ENCODE data around the gene PKDCC.

PKDCC gene

GRCh38 chr2:42086500-42086953 is 38.7 kb downstream of the PKDCC start:
- Histone ChIP-seq H3K9me3 (replicated peaks in 1 of 2; ENCODE audit: control insufficient read depth in 2 of 2, insufficient read depth in 1 of 2, low read depth in 1 of 2, low read length in 2 of 2) (no peaks in the 10 kb centered on the region), H2BK12ac (ENCODE audit: low read length) (no peak overlapping the region), H2BK15ac (ENCODE audit: low read length) (peak overlapping the region; percentile 64), H3K4me1 (ENCODE audit: control insufficient read depth in 2 of 2, insufficient read depth in 1 of 2, low read depth in 1 of 2, low read length in 2 of 2) (no peaks in the 10 kb centered on the region), H3K36me3 (replicated peaks in 1 of 2; ENCODE audit: control insufficient read depth in 2 of 2, insufficient read depth in 2 of 2, low read length in 2 of 2) (no peaks in the 10 kb centered on the region), H3K4ac (ENCODE audit: low read length) (no peak overlapping the region), H3K9ac (ENCODE audit: low read depth, low read length, poor library complexity) (no peak overlapping the region), H3K23ac (ENCODE audit: low read depth, low read length, poor library complexity) (no peak overlapping the region), H4K91ac (ENCODE audit: low read depth, low read length, poor library complexity) (no peak overlapping the region), H3K27ac (replicated peaks; ENCODE audit: low read length) (no peak overlapping the region), H2BK120ac (ENCODE audit: low read depth, low read length) (no peak overlapping the region), H3K79me1 (ENCODE audit: low read depth, low read length) (no peaks in the 10 kb centered on the region), H3K4me2 (ENCODE audit: insufficient read depth, low read length, poor library complexity, severe bottlenecking) (no peak overlapping the region), H3K18ac (ENCODE audit: low read length) (peak overlapping the region; percentile 20), H3K14ac (ENCODE audit: low read length) (no peak overlapping the region), H2AFZ (ENCODE audit: low read length) (peak overlapping the region; percentile 72), H2BK5ac (ENCODE audit: low read length) (no peak overlapping the region), H3K4me3 (ENCODE audit: low read length in 2 of 2) (no peak overlapping the region), H4K8ac (ENCODE audit: low read depth, low read length) (no peak overlapping the region), H3K27me3 (ENCODE audit: control insufficient read depth in 3 of 3, insufficient read depth in 3 of 3, low read depth in 1 of 3, low read length in 3 of 3) (no peaks in the 10 kb centered on the region), H2AK5ac (ENCODE audit: low read depth, low read length) (peak overlapping the region; percentile 40)
- DNase-seq (ENCODE audit: low spot score) = peak; percentile 75
- no CpG with 5 or more reads among the region's 6 CpGs for WGBS, 2 donors (ENCODE audit: extremely low coverage in 2 of 2, insufficient read length in 2 of 2, insufficient replicate concordance in 1 of 2)

- no peak overlapping the region for H3K4ac ChIP-seq (ENCODE audit: low read length)
- no peak overlapping the region for H4K8ac ChIP-seq (ENCODE audit: low read depth, low read length)
- no peak overlapping the region for H3K14ac ChIP-seq (ENCODE audit: low read length)
- H2BK12ac ChIP-seq (ENCODE audit: low read length) = no peak overlapping the region
- no peak overlapping the region for H2AK5ac ChIP-seq (ENCODE audit: low read depth, low read length)
- H3K27me3 ChIP-seq (ENCODE audit: control insufficient read depth in 3 of 3, insufficient read depth in 3 of 3, low read depth in 1 of 3, low read length in 3 of 3) = no peaks in the 10 kb centered on the region
- no peak overlapping the region for H2BK15ac ChIP-seq (ENCODE audit: low read length)
- no peaks in the 10 kb centered on the region for H3K79me1 ChIP-seq (ENCODE audit: low read depth, low read length)
- H3K4me1 ChIP-seq (ENCODE audit: control insufficient read depth in 2 of 2, insufficient read depth in 1 of 2, low read depth in 1 of 2, low read length in 2 of 2) = peaks cover 3 to 4% of the 10 kb centered on the region in 2 donors
- no peaks in the 10 kb centered on the region for H3K9me3 ChIP-seq (replicated peaks in 1 of 2; ENCODE audit: control insufficient read depth in 2 of 2, insufficient read depth in 1 of 2, low read depth in 1 of 2, low read length in 2 of 2)
- no peaks in the 10 kb centered on the region for H3K36me3 ChIP-seq (replicated peaks in 1 of 2; ENCODE audit: control insufficient read depth in 2 of 2, insufficient read depth in 2 of 2, low read length in 2 of 2)
- H2AFZ ChIP-seq (ENCODE audit: low read length) = no peak overlapping the region
- no CpG with 5 or more reads among the region's 3 CpGs for WGBS, 2 donors (ENCODE audit: extremely low coverage in 2 of 2, insufficient read length in 2 of 2, insufficient replicate concordance in 1 of 2)
- DNase-seq (ENCODE audit: low spot score) = no peak
- no peak overlapping the region for H2BK5ac ChIP-seq (ENCODE audit: low read length)
- H3K18ac ChIP-seq (ENCODE audit: low read length) = no peak overlapping the region
- H3K27ac ChIP-seq (replicated peaks; ENCODE audit: low read length) = no peak overlapping the region
- no peak overlapping the region for H3K23ac ChIP-seq (ENCODE audit: low read depth, low read length, poor library complexity)
- H3K4me3 ChIP-seq (ENCODE audit: low read length in 2 of 2) = no peak overlapping the region
- no peak overlapping the region for H3K4me2 ChIP-seq (ENCODE audit: insufficient read depth, low read length, poor library complexity, severe bottlenecking)
- H4K91ac ChIP-seq (ENCODE audit: low read depth, low read length, poor library complexity) = no peak overlapping the region
- H3K9ac ChIP-seq (ENCODE audit: low read depth, low read length, poor library complexity) = no peak overlapping the region
- H2BK120ac ChIP-seq (ENCODE audit: low read depth, low read length) = no peak overlapping the region
These were observed 39.5 kb downstream of the PKDCC start for GRCh38 chr2:42087137-42087856.

GRCh38 chr2:42087857-42088195 is 40.0 kb downstream of the PKDCC start:
- peaks cover 0 to under 1% (median 0%) of the 10 kb centered on the region in 3 experiments for H3K27me3 ChIP-seq (ENCODE audit: control insufficient read depth in 3 of 3, insufficient read depth in 3 of 3, low read depth in 1 of 3, low read length in 3 of 3)
- no peak overlapping the region for H2BK5ac ChIP-seq (ENCODE audit: low read length)
- no peaks in the 10 kb centered on the region for H3K9me3 ChIP-seq (replicated peaks in 1 of 2; ENCODE audit: control insufficient read depth in 2 of 2, insufficient read depth in 1 of 2, low read depth in 1 of 2, low read length in 2 of 2)
- H2BK12ac ChIP-seq (ENCODE audit: low read length) = no peak overlapping the region
- H2BK15ac ChIP-seq (ENCODE audit: low read length) = no peak overlapping the region
- H3K9ac ChIP-seq (ENCODE audit: low read depth, low read length, poor library complexity) = no peak overlapping the region
- H4K8ac ChIP-seq (ENCODE audit: low read depth, low read length) = no peak overlapping the region
- no peak overlapping the region for H4K91ac ChIP-seq (ENCODE audit: low read depth, low read length, poor library complexity)
- H3K4ac ChIP-seq (ENCODE audit: low read length) = no peak overlapping the region
- H2AK5ac ChIP-seq (ENCODE audit: low read depth, low read length) = no peak overlapping the region
- H3K23ac ChIP-seq (ENCODE audit: low read depth, low read length, poor library complexity) = no peak overlapping the region
- H3K4me1 ChIP-seq (ENCODE audit: control insufficient read depth in 2 of 2, insufficient read depth in 1 of 2, low read depth in 1 of 2, low read length in 2 of 2) = peaks cover 4 to 8% of the 10 kb centered on the region in 2 donors
- H2AFZ ChIP-seq (ENCODE audit: low read length) = no peak overlapping the region
- H3K79me1 ChIP-seq (ENCODE audit: low read depth, low read length) = no peaks in the 10 kb centered on the region
- no peaks in the 10 kb centered on the region for H3K36me3 ChIP-seq (replicated peaks in 1 of 2; ENCODE audit: control insufficient read depth in 2 of 2, insufficient read depth in 2 of 2, low read length in 2 of 2)
- H2BK120ac ChIP-seq (ENCODE audit: low read depth, low read length) = no peak overlapping the region
- no peak overlapping the region for H3K14ac ChIP-seq (ENCODE audit: low read length)
- no CpG with 5 or more reads among the region's 2 CpGs for WGBS, 2 donors (ENCODE audit: extremely low coverage in 2 of 2, insufficient read length in 2 of 2, insufficient replicate concordance in 1 of 2)
- DNase-seq (ENCODE audit: low spot score) = no peak
- no peak overlapping the region for H3K4me2 ChIP-seq (ENCODE audit: insufficient read depth, low read length, poor library complexity, severe bottlenecking)
- H3K4me3 ChIP-seq (ENCODE audit: low read length in 2 of 2) = no peak overlapping the region
- H3K18ac ChIP-seq (ENCODE audit: low read length) = no peak overlapping the region
- H3K27ac ChIP-seq (replicated peaks; ENCODE audit: low read length) = no peak overlapping the region

- Histone ChIP-seq H3K4me2 (ENCODE audit: insufficient read depth, low read length, poor library complexity, severe bottlenecking) (no peak overlapping the region), H3K4ac (ENCODE audit: low read length) (no peak overlapping the region), H2BK5ac (ENCODE audit: low read length) (no peak overlapping the region), H3K36me3 (replicated peaks in 1 of 2; ENCODE audit: control insufficient read depth in 2 of 2, insufficient read depth in 2 of 2, low read length in 2 of 2) (no peaks in the 10 kb centered on the region), H3K79me1 (ENCODE audit: low read depth, low read length) (no peaks in the 10 kb centered on the region), H2AFZ (ENCODE audit: low read length) (no peak overlapping the region), H4K8ac (ENCODE audit: low read depth, low read length) (no peak overlapping the region), H4K91ac (ENCODE audit: low read depth, low read length, poor library complexity) (no peak overlapping the region), H3K9ac (ENCODE audit: low read depth, low read length, poor library complexity) (no peak overlapping the region), H2AK5ac (ENCODE audit: low read depth, low read length) (no peak overlapping the region), H3K27me3 (ENCODE audit: control insufficient read depth in 3 of 3, insufficient read depth in 3 of 3, low read depth in 1 of 3, low read length in 3 of 3) (peaks cover 0 to 3% (median 0%) of the 10 kb centered on the region in 3 experiments), H3K27ac (replicated peaks; ENCODE audit: low read length) (no peak overlapping the region), H2BK120ac (ENCODE audit: low read depth, low read length) (no peak overlapping the region), H3K23ac (ENCODE audit: low read depth, low read length, poor library complexity) (no peak overlapping the region), H3K9me3 (replicated peaks in 1 of 2; ENCODE audit: control insufficient read depth in 2 of 2, insufficient read depth in 1 of 2, low read depth in 1 of 2, low read length in 2 of 2) (no peaks in the 10 kb centered on the region), H2BK12ac (ENCODE audit: low read length) (no peak overlapping the region), H3K4me3 (ENCODE audit: low read length in 2 of 2) (no peak overlapping the region), H2BK15ac (ENCODE audit: low read length) (no peak overlapping the region), H3K4me1 (ENCODE audit: control insufficient read depth in 2 of 2, insufficient read depth in 1 of 2, low read depth in 1 of 2, low read length in 2 of 2) (peaks cover 4 to 8% of the 10 kb centered on the region in 2 donors), H3K18ac (ENCODE audit: low read length) (no peak overlapping the region), H3K14ac (ENCODE audit: low read length) (no peak overlapping the region)
- no CpG with 5 or more reads among the region's 16 CpGs for WGBS, 2 donors (ENCODE audit: extremely low coverage in 2 of 2, insufficient read length in 2 of 2, insufficient replicate concordance in 1 of 2)
- peak; percentile 56 for DNase-seq (ENCODE audit: low spot score)
These were observed 41.6 kb downstream of the PKDCC start for GRCh38 chr2:42089340-42089925.

Data from neuronal stem cell (in vitro differentiated cells).